Neural cell (in vitro differentiated cells): ENCODE measurements around the gene CATSPERD. TPM values are rescaled to one million over a fixed set of nuclear protein-coding genes. Genes with fewer than 3 reads are reported as not detected.
A peak's percentile ranks its signal among the peaks of the same experiment; 100 is the strongest.

Source experiments
- H2AFZ ChIP-seq: fragments of 200-600, 300-800 bp; sonication (generic), shearing (Covaris generic); 2 replicates; pipeline ENCODE4 v1.6.0; 2014; ENCODE audit warnings: low read depth, mild to moderate bottlenecking, antibody characterized with exemption, low read length, moderate library complexity
- H3F3A ChIP-seq: fragments of 200-600 bp; shearing (Covaris generic); 2 replicates; pipeline ENCODE4 v1.6.1; 2016; ENCODE audit warnings: mild to moderate bottlenecking, moderate library complexity, mixed read lengths, antibody characterized with exemption, low read length; ENCODE audit not compliant: insufficient read depth, poor library complexity, severe bottlenecking
- H3K27ac ChIP-seq: fragments of 200-600, 300-800 bp; sonication (generic), shearing (Covaris generic); 2 replicates; pipeline ENCODE4 v1.5.1; 2014; ENCODE audit warnings: mild to moderate bottlenecking, low read length, moderate library complexity
- H3K27me3 ChIP-seq: fragments of 300-800, 200-600 bp; sonication (generic), shearing (Covaris generic); 2 replicates; pipeline ENCODE4 v1.6.0; 2014; ENCODE audit warnings: mild to moderate bottlenecking, low read depth, low read length, moderate library complexity; ENCODE audit not compliant: insufficient read depth
- H3K36me3 ChIP-seq: fragments of 300-800, 200-600 bp; sonication (generic), shearing (Covaris generic); 2 replicates; pipeline ENCODE4 v1.5.1; 2014; ENCODE audit warnings: mild to moderate bottlenecking, antibody characterized with exemption, low read length, moderate library complexity; ENCODE audit not compliant: insufficient read depth
- H3K4me2 ChIP-seq: fragments of 300-800, 200-600 bp; sonication (generic), shearing (Covaris generic); 2 replicates; pipeline ENCODE4 v1.6.0; 2014; ENCODE audit warnings: mild to moderate bottlenecking, low read length
- H3K4me3 ChIP-seq: fragments of 300-800, 200-600 bp; sonication (generic), shearing (Covaris generic); 2 replicates; pipeline ENCODE4 v1.5.1; 2014; ENCODE audit warnings: mild to moderate bottlenecking, low read length, moderate library complexity
- H3K79me2 ChIP-seq: fragments of 200-600 bp; shearing (Covaris generic); replicated peaks from 2 replicates; pipeline ENCODE4 v1.6.0; 2014; ENCODE audit warnings: mild to moderate bottlenecking, low read length, moderate library complexity; ENCODE audit not compliant: insufficient read depth
- H3K9ac ChIP-seq: fragments of 300-800, 200-600 bp; sonication (generic), shearing (Covaris generic); 2 replicates; pipeline ENCODE4 v1.6.1; 2016; ENCODE audit warnings: mild to moderate bottlenecking, low read length, mixed read lengths
- H3K9me2 ChIP-seq: fragments of 200-600 bp; shearing (Covaris generic); 2 replicates; pipeline ENCODE4 v1.6.1; 2016; ENCODE audit warnings: mild to moderate bottlenecking, low read length, mixed read lengths; ENCODE audit not compliant: insufficient read depth
- H3K9me3 ChIP-seq: fragments of 200-600, 300-800 bp; sonication (generic), shearing (Covaris generic); 2 replicates; pipeline ENCODE4 v1.6.1; 2016; ENCODE audit warnings: mild to moderate bottlenecking, mixed run types, low read length, moderate library complexity, mixed read lengths
- H4K20me1 ChIP-seq: fragments of 200-600 bp; shearing (Covaris generic); 2 replicates; pipeline ENCODE4 v1.6.1; 2016; ENCODE audit warnings: mild to moderate bottlenecking, mixed run types; ENCODE audit not compliant: insufficient read depth
- CTCF ChIP-seq: fragments of 450-650 bp; IDR thresholded peaks from 2 replicates; pipeline ENCODE4 v1.5.1; 2014; ENCODE audit warnings: antibody characterized with exemption, mild to moderate bottlenecking, moderate library complexity; ENCODE audit not compliant: poor library complexity, severe bottlenecking
- EP300 ChIP-seq: fragments of 450-650 bp; conservative IDR thresholded peaks from 2 replicates; pipeline ENCODE4 v1.6.1; 2014; ENCODE audit warnings: antibody characterized with exemption, mild to moderate bottlenecking, moderate library complexity; ENCODE audit not compliant: poor library complexity, severe bottlenecking
- MXI1 ChIP-seq: fragments of 450-650 bp; conservative IDR thresholded peaks from 2 replicates; pipeline ENCODE4 v1.6.1; 2014; ENCODE audit warnings: antibody characterized with exemption, mild to moderate bottlenecking; ENCODE audit not compliant: poor library complexity, severe bottlenecking
- POLR2AphosphoS5 ChIP-seq: IDR thresholded peaks from 2 replicates; pipeline ENCODE4 v1.6.1; 2012
- RAD21 ChIP-seq: fragments of 450-650 bp; conservative IDR thresholded peaks from 2 replicates; pipeline ENCODE4 v1.6.1; 2014; ENCODE audit warnings: antibody characterized with exemption, mild to moderate bottlenecking, moderate library complexity
- REST ChIP-seq: IDR thresholded peaks from 2 replicates; pipeline ENCODE4 v1.6.1; 2012; ENCODE audit warnings: borderline replicate concordance
- SMC3 ChIP-seq: fragments of 450-650 bp; conservative IDR thresholded peaks from 2 replicates; pipeline ENCODE4 v1.6.1; 2014; ENCODE audit warnings: antibody characterized with exemption, mild to moderate bottlenecking, moderate library complexity; ENCODE audit not compliant: poor library complexity
- polyA plus RNA-seq: library from polyadenylated mRNA; depleted of rRNA; stranded (reverse); fragments of >200 nt; gene quantifications from 2 replicates; pipeline ENCODE4 v1.2.3, GENCODE V29; 2014

CATSPERD gene
- polyA plus RNA-seq, 1 donor from 2014 or later, result not detected

DNA sequence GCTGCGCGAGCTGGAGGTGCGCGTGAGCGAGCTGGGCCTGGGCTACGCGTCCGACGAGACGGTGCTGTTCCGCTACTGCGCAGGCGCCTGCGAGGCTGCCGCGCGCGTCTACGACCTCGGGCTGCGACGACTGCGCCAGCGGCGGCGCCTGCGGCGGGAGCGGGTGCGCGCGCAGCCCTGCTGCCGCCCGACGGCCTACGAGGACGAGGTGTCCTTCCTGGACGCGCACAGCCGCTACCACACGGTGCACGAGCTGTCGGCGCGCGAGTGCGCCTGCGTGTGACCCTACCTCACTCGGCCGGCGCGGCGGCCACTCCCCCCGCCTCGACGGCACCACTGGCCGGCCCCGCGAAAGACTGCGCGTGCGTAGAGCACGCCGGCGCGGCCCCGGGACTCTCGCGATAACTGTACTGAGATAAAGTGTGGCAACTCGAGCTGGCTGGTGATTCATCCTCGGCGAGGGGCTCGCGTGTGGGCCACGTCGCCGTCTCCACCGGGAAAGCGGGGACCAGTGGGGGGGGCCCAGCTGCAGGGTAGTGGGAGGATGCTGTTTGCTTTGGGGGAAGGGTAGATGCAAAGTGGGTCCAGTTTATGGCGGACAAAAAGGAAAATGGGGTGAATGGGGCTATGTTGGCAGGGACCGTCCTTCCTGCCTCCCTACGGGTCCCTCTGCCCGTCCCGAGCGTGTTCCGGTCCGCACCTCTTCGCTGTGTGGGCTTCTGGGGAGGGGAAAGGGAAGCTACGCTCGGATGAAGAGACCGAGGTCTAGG, 107.6 kb downstream of the CATSPERD start:
- Histone ChIP-seq H3F3A (no peaks in the 10 kb centered on the region), H3K36me3 (no peaks in the 10 kb centered on the region), H3K9me2 (no peaks in the 10 kb centered on the region), H3K4me2 (peak overlapping the region; percentile 59), H4K20me1 (no peaks in the 10 kb centered on the region), H3K27me3 (no peaks in the 10 kb centered on the region), H3K79me2 (no peaks in the 10 kb centered on the region), H3K9ac (peak overlapping the region; percentile 69), H2AFZ (peak overlapping the region; percentile 85), H3K27ac (peak overlapping the region; percentile 70), H3K9me3 (no peaks in the 10 kb centered on the region), H3K4me3 (peak overlapping the region; percentile 70)
- TF ChIP-seq SMC3, result no peak
- TF ChIP-seq CTCF, result no peak
- TF ChIP-seq REST, result peak; percentile 55
- peak; percentile 36 for TF ChIP-seq EP300
- TF ChIP-seq POLR2AphosphoS5, result peak; percentile 85
- peak; percentile 52 for TF ChIP-seq MXI1
- no peak for TF ChIP-seq RAD21

Other genes starting within 250 kb of the CATSPERD start
- gene TINCR, start 152.7 kb upstream of the CATSPERD start, polyA plus RNA-seq, result 0.50 and 2.0 TPM in 2 replicates
- gene SAFB2, start 97.9 kb upstream of the CATSPERD start, polyA plus RNA-seq, result 38.8 and 40.1 TPM in 2 replicates
- gene SAFB, start 97.6 kb upstream of the CATSPERD start, polyA plus RNA-seq, result 67.3 and 89.8 TPM in 2 replicates
- gene MICOS13, start 40.1 kb upstream of the CATSPERD start, polyA plus RNA-seq, result 46.0 and 52.3 TPM in 2 replicates
- 170 and 223 TPM in 2 replicates for gene HSD11B1L, start 39.6 kb upstream of the CATSPERD start, polyA plus RNA-seq
- 358 and 452 TPM in 2 replicates for gene RPL36, start 30.3 kb upstream of the CATSPERD start, polyA plus RNA-seq
- gene LONP1, start 491 bp upstream of the CATSPERD start, polyA plus RNA-seq, result 43.1 and 46.2 TPM in 2 replicates
- 0.97 and 1.0 TPM in 2 replicates for gene PRR22, start 64.1 kb downstream of the CATSPERD start, polyA plus RNA-seq
- 34.2 and 42.1 TPM in 2 replicates for gene DUS3L, start 70.5 kb downstream of the CATSPERD start, polyA plus RNA-seq
- gene NRTN, start 84.4 kb downstream of the CATSPERD start, polyA plus RNA-seq, result 0.62 TPM in 1 of 2 replicates, not detected in the other
- not detected in 2 replicates for gene FUT6, start 119.1 kb downstream of the CATSPERD start, polyA plus RNA-seq
- gene FUT3, start 130.8 kb downstream of the CATSPERD start, polyA plus RNA-seq, result 0.64 and 0.82 TPM in 2 replicates
- gene FUT5, start 149.9 kb downstream of the CATSPERD start, polyA plus RNA-seq, result not detected in 2 replicates
- 529 and 594 TPM in 2 replicates for gene NDUFA11, start 183.2 kb downstream of the CATSPERD start, polyA plus RNA-seq
- 6.0 and 9.1 TPM in 2 replicates for gene VMAC, start 184.2 kb downstream of the CATSPERD start, polyA plus RNA-seq
- gene CAPS, start 193.6 kb downstream of the CATSPERD start, polyA plus RNA-seq, result 7.5 and 10.5 TPM in 2 replicates